Right renal pelvis (tissue), 4 donors: ENCODE data around the gene CTSE. TPM values are rescaled to one million over a fixed set of nuclear protein-coding genes. Genes with fewer than 3 reads are reported as not detected.

Experiments
- DNase-seq, 4 donors: peaks; one replicate each; pipeline ENCODE4 v3.0.0-alpha.2; 2013; ENCODE audit warnings: low read depth in 4 of 4, low spot score in 3 of 4, missing footprints in 1 of 4
- polyA plus RNA-seq, 4 donors: library from polyadenylated mRNA; unstranded; fragments of 120-200 nt; gene quantifications; one replicate each; pipeline ENCODE4 v1.2.1, GENCODE V29; 2013; ENCODE audit not compliant: insufficient read length in 4 of 4

The CTSE gene
- polyA plus RNA-seq, 4 donors, result 0.18 to 0.26 (median 0.21) TPM

- DNase-seq, result no peak
Measured at GRCh38 chr1:206050655-206051235, 27.1 kb upstream of the CTSE start.

- DNase-seq, result no peak
Measured at GRCh38 chr1:206049919-206050600, 26.4 kb upstream of the CTSE start.

- DNase-seq, result no peak
Measured at GRCh38 chr1:206049293-206049692, 25.6 kb upstream of the CTSE start.

- no peak for DNase-seq
Measured at GRCh38 chr1:206048582-206048981, 24.9 kb upstream of the CTSE start.

GRCh38 chr1:206047271-206047670 is 23.6 kb upstream of the CTSE start:
- no peak for DNase-seq

GRCh38 chr1:206041640-206042039 is 17.9 kb upstream of the CTSE start:
- peak; percentile 29 to 55 (median 46) for DNase-seq

GRCh38 chr1:206040328-206040727 is 16.6 kb upstream of the CTSE start:
- no peak for DNase-seq

GRCh38 chr1:206039046-206039973 is 15.6 kb upstream of the CTSE start:
- DNase-seq, result no peak

GRCh38 chr1:206037581-206037980 is 13.9 kb upstream of the CTSE start:
- DNase-seq, result no peak

GRCh38 chr1:206036663-206037455 is 13.2 kb upstream of the CTSE start:
- no peak for DNase-seq

GRCh38 chr1:206035027-206035426 is 11.3 kb upstream of the CTSE start:
- DNase-seq, result no peak

GRCh38 chr1:206032380-206033140 is 8.9 kb upstream of the CTSE start:
- no peak for DNase-seq

GRCh38 chr1:206030714-206031113 is 7.0 kb upstream of the CTSE start:
- peak; percentile 20 to 54 (median 46) for DNase-seq

- DNase-seq, result no peak
Measured at GRCh38 chr1:206030191-206030590, 6.5 kb upstream of the CTSE start.

GRCh38 chr1:206029484-206029883 is 5.8 kb upstream of the CTSE start:
- DNase-seq, result no peak

- no peak for DNase-seq
Measured at GRCh38 chr1:206025283-206025820, 1.7 kb upstream of the CTSE start.

GRCh38 chr1:206022766-206023165 is 929 bp downstream of the CTSE start:
- DNase-seq, result no peak

- no peak for DNase-seq
Measured at GRCh38 chr1:206021626-206022365, 1.9 kb downstream of the CTSE start.
